GM18867 (cell line): ENCODE measurements around the gene CYP17A1.
"Not testable (repeated sequence)": the region's sequence is repeated elsewhere in the genome, so short reads cannot be mapped to it uniquely, and the experiment has no call there.

Experiments used
- ATAC-seq: cut with Tn5 transposase; IDR thresholded peaks from one replicate; pipeline ENCODE4 v1.9.1; 2021; ENCODE audit warnings: mild to moderate bottlenecking, moderate library complexity; ENCODE audit not compliant: unreplicated experiment

CYP17A1 gene

DNA sequence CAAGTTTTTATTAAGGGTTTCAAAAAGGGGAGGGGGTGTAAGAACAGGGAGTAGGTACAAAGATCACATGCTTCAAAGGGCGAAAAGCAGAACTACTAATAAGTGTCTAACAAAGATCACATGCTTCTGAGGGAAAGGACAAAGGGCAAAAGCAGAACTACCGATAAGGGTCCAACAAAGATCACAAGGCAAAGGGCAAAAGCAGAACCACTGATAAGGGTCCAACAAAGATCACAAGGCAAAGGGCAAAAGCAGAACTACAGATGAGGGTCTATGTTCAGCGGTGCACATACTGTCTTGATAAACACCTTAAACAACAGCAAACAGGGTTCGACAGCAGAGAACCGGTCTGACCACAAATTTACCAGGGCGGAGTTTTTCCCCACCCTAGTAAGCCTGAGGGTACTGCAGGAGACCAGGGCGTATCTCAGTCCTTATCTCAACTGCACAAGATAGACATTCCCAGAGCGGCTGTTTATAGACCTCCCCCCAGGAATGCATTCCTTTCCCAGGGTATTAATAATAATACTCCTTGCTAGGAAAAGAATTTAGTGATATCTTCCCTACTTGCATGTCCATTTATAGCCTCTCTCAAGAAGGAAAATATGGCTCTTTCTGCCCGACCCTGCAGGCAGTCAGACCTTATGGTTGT lies 1.2 kb upstream of the CYP17A1 start:
- not testable (repeated sequence) for ATAC-seq

DNA sequence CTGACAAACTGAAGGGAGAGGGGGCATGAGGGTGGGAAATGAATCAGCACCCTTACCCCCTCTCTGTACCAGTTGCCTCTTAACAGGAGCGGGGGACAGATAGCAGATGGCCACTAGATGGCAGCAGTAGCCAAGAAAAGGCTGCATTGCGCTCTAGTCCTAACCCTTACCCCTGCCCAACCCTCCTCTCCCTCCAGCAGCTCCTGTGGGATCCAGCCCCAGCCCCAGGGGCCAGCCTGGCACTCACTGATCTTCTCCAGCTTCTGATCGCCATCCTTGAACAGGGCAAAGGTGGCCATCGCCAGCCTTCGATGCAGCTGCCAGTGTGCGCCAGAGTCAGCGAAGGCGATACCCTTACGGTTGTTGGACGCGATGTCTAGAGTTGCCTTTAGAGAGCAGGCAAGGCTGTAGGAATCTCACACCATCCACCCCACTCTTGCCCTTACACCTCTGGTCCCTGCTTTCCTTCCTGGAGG lies 2.2 kb downstream of the CYP17A1 start:
- no peak for ATAC-seq

DNA sequence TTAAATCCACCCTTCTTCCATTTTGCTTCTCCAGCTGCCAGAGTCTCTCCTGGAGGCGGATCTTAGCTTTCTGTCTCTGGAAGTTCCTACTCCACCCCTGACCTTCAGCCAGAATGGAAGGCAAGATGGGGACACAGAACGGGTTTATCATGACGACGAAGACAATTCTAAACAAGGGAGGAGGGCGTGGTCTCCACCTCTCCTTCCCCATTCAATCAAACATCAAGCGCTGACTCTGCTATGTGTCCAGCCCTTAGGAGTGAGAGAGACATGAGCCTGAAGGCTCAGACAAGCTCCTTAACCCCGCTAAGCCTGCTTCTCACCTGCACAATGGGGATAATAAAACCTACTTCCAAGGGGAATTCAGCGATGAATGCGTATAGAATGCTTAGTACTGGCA lies 3.1 kb downstream of the CYP17A1 start:
- ATAC-seq: no peak

DNA sequence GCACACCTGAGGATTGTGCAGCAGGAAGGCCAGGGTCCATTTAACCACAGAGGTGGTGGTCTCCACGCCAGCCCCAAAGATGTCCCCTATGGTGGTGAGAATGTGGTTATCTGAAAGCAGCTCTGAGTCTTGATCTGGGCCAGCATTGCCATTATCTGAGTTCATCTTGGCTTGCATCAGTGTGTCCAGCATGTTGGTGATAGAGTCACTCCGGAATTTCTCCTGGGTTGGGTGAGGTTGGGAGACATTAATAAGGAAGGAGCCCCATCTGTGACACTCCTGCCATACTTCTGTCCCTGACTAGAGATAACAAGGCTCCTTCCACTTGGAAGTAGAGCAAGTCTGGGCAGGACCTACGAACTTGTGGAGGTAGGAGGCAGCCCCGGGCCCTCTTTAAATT lies 4.2 kb downstream of the CYP17A1 start:
- ATAC-seq: no peak

DNA sequence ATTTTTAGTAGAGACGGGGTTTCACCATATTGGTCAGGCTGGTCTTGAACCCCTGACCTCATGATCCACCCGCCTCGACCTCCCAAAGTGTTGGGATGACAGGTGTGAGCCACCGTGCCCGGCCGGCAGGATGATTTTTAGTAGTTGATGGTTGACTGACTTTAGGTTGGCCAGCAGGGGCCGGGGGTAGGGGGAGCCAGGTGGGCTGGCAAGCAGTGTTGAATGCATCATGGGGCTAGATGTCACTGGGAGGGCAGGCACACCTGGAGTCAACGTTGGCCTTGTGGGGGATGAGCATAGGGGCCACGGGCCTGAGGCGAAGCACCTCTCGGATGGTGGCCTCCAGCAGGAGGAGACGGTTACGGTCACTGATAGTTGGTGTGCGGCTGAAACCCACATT lies 5.0 kb downstream of the CYP17A1 start:
- ATAC-seq: no peak

DNA sequence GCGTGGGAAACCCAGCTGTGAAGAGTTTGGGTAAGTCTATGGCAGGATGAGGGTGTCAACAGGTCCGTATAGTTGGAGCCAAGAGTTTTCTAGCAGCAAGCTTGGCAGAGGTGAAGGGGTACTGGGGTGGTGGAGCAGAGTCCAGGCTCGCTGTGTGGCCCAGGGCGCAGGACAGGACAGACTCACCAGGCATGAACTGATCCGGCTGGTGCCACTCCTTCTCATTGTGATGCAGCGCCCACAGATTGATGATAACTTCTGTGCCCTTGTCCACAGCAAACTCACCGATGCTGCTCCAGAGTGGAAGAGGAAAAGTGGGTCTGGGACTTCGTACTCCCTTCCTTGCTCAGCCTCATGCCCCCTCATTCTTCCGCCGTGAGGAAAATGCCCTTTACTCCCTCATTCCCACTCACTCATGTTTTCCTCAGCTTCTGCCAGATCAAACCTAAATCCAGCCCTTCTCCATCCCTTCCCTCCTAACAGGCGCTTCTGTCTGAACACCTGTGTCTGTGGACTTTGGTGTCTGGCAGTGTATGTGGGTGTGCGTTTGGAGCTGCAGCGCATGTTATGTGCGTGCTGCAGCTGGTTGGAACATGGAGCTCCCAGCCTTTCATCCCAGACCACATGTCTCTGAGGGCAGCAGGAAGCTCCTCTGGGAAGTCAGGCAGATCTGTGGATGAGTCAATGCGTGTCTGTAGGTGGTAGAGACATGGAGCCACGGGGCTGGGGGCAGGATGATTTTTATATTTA lies 5.7 kb downstream of the CYP17A1 start:
- ATAC-seq: no peak

DNA sequence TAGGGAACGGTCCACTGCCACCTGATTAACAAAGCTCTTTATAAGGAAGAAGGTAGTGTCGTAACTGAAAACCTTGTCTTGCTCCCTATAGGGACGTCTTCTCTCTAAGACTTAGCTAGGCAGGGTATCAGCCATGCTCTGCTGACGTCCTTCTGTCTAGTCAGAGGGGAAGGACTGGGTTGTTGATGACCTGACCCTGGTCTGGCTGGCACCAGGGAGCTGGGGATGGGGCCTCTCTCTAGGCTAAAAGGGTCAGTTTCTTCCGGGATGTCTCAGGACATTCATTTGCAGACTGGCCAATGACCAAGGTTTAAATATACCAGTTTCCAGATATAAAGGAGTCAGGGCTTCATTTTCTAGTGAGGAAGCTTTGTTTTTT lies 9.6 kb downstream of the CYP17A1 start:
- ATAC-seq: no peak

DNA sequence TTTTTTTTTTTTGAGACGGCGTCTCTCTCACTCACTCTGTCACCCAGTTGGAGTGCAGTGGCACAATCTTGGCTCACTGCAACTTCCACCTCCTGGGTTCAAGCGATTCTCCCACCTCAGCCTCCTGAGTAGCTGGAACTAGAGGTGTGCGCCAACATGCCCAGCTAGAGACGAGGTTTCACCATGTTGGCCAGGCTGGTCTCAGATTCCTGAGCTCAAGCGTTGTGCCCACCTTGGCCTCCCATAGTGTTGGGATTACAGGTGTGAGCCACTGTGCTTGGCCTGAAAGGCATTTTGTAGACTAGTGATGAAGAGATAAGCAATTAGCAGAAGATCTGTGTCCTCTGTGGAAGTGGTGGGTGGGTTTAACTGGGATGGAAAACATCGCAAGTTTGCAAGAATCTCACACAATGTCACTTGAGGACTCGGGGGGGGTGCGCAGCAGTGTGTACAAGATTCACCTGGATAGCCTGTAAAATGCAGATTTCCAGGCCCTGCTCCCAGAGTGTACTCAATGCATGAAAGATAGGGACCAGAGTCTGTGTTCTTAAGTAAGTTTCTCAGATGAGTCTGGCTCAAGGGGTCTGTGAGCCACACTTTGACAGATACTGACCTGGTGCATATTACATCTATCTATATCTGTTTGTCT lies 10.9 kb downstream of the CYP17A1 start:
- no peak for ATAC-seq

DNA sequence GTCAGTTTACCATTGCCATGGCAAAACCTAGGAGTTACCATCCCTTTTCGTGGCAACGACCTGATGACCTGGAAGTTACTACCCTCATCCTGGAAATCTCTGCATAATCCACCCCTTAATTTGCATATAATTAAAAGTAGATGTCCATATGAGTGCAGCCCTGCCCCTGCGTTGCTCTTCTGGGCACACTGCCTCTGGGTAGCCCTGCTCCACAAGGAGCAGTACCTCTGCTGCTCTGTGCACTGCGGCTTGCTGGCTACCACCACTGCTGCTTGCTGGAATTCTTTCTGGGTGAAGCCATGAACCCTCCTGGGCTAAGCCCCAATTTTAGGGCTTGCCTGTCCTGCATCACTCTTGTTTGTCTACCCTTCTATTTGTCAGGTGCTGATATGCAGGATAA lies 12.5 kb downstream of the CYP17A1 start:
- ATAC-seq: no peak

DNA sequence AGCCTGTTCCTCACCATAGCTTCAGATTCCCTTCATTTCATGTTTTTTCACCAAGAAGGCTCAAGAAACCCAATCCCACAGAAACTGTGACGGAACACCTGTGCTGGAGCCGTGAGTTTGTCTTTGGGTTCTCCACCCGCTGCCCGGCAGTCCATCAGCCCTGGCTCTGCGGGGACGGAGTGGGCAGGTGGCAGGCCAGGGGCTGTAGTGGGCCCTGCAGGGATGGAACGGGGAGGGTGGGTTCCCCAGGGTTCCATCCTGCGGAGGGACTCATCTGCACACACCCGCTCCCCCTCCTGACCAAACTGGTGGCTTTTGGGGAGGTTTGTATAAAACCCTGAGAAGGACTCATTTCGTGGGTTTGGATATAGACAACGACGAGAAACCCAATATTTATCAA lies 15.0 kb downstream of the CYP17A1 start:
- ATAC-seq: no peak

DNA sequence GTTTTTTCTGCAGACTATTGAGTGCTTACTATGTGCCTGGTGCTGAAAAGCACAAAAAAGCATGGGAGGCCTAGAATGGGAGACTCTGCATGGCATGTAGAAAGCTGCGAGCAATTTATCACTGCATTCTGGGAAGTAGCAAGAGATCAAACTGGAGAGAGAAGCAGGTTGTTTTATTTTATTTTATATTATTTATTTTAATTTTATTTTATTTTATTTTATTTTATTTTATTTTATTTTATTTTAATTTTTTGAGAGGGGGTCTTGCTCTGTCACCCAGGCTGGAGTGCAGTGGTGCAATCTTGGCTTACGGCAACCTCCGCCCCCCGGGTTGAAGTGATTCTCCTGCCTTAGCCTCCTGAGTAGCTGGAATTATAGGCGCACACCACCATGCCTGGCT lies 17.2 kb downstream of the CYP17A1 start:
- not testable (repeated sequence) for ATAC-seq

DNA sequence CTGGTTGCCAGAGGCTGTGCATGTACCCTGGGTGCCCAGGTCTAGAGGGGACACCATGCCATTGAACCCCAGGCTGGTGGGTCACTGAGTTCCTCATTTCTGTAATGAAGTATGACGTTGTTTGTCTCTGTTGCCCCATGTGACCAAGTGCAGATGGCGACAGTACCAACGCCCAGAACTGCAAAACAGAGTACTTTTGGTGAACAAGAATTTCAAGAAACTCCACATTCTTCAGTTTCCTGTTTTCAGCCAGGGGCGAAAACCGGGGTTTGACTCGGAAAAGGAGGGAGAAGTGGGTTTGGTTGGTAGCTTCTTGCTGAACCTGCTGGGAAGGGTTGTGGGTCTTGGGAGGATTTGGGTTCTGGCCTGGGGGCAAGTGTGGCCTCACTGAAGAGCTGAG lies 18.2 kb downstream of the CYP17A1 start:
- no peak for ATAC-seq

DNA sequence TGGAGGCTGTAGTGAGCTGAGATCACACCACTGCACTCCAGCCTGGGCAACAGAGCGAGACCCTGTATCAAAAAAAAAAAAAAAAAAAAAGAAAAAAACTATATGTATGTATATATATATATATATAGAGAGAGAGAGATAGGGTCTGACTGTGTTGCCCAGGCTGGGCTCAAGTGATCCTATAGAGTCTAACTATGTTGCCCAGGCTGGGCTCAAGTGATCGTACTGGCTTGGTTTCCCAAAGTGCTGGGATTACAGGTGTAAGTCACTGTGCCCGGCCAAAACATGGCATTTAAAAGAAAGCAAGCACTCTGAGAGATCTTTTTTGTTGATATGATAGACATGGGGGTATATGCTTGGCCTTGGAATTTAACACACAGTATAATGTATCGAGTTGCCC lies 20.0 kb downstream of the CYP17A1 start:
- ATAC-seq: no peak

DNA sequence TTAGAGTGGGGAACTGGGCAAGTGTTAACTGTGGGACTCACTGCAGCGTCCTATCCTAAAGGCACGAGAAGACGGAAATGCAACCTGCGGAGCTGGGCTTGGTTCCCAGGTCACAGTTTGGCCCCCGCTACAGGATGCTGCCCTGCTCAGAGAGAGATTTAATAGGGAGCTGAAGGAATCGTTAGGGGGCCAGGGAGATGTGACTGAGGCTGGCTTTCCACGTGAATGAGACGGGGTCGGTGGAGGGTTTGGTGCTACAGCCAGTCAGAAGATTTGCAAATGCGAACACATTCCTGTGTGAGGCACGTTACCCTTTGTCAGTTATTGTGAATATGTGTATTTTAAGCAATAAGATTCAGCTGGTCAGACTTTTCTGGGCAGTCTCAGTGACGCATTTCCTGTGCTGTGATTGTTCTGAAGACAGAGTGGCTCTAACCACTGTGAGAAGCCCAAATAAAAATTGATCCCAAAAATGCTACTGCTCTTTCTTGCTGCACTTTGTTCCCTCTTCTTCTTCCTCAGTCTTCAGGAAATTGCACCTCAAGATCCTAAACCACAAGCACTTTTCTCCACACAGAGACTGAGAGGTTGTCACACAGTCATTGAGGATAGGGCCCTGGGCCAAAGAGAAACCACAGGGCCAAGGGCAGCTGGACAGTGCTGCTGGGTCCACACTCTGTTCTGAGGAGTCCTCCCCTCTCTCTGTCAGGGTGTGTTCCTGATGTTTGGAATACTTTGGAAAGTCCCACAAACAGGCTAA lies 21.2 kb downstream of the CYP17A1 start:
- no peak for ATAC-seq

DNA sequence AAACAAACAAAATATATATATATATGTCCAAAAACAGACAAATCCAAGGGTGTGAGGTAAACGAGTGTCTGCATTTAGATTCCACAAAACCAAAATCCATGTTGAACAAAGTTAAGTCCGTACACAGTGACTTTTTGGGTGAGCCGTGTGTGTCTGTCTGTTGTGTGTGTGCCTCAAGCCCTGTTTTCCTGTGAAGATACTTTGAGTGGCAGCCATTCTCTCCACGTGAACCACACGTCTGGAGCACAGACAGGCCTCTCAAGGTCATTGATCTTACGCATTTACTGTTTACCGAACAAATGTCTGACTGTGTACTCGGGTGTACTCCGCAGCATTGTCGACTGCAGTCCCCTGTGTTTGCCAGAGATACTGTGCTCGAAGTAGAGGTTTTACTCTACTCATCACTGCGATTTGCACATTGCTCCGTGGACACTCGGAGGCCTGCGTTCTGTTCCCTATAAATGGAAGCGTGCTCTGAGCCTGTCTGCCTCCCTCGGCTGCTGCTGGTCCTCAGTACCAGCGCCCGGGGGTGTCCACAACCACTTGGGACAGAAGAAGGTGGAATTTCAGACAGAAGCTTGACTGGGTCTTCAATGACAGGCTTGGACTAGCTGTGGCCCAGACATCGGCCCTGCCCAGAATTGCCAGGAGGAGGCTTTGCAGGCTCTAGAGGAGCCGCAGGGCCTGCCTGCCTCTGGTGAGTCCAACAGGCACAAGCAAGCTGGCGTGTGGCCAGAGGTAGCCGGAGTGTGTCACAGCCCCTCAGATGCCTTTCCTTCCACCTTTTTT lies 22.1 kb downstream of the CYP17A1 start:
- no peak for ATAC-seq

DNA sequence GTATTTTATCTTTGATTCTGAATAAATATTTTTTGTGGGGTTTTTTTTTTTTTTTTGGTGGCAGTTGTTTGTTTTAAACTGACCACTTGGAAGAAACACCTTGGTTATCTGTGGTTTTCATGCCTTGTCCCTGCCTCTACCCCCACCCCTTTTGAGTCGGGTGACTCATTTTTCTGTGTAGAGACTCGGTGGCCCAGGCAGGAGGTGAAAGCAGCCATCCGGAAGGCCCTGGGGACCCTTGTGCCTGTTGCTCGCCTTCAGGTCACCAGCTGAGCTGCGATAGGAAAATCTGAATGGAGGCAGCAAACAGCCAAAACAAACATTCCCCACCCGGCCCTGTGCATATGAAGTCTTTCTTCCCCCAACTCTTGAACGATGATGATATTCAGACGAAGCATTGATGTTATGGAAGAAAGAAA lies 22.8 kb downstream of the CYP17A1 start:
- no peak for ATAC-seq

DNA sequence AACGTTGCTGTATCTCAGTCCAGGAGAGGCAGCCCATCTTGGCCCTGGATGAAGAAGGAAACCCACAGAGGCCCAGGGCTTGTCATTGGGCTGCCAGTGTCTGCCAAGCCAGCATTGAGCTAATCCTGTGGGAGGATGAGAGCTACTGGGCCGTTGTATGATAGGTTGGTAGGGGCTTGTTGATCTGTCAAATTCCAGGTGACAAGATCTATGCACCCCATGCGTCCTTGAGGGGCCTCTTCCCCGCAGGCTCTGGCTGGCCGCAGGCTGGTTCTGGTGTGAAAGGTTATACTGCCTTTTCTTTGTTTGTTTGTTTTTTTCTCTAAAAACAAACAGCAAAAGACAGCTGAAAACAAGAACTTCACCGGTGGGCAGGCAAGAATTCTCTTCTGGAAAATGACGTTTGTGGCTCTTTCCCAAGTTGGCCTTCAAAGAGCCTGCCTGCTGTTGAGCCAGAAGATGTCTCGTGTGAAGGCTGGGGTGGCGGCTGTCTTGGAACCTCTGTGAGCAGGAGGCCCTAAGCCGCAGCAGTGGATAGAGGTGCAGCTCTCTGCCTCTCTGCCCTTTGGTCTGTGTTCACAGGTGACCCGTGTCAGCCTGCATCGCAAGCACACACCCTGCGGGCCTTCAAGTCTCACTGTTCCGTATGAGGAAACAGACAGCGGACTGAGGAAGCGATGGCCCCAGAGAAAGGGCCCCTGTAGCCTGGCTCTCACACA lies 23.3 kb downstream of the CYP17A1 start:
- no peak for ATAC-seq

DNA sequence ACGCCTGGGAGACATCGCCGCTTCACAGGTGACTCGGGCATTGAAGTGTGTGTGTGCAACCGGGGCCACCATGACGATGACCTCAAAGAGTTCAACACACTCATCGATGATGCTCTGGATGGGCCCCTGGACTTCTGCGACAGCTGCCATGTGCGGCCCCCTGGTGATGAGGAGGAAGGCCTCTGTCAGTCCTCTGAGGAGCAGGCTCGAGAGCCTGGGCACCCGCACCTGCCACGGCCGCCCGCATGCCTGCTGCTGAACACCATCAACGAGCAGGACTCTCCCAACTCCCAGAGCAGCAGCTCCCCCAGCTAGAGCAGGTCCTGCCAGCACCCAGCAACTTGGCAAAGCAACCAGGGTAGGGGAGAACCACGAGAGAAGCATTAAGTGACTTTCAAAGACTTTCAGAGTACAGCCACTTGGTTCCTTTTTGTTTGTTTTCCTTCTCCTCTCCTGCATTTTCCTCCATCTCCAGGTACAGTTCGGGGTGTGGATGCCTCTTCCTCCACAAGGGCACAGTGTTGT lies 24.1 kb downstream of the CYP17A1 start:
- ATAC-seq: no peak

DNA sequence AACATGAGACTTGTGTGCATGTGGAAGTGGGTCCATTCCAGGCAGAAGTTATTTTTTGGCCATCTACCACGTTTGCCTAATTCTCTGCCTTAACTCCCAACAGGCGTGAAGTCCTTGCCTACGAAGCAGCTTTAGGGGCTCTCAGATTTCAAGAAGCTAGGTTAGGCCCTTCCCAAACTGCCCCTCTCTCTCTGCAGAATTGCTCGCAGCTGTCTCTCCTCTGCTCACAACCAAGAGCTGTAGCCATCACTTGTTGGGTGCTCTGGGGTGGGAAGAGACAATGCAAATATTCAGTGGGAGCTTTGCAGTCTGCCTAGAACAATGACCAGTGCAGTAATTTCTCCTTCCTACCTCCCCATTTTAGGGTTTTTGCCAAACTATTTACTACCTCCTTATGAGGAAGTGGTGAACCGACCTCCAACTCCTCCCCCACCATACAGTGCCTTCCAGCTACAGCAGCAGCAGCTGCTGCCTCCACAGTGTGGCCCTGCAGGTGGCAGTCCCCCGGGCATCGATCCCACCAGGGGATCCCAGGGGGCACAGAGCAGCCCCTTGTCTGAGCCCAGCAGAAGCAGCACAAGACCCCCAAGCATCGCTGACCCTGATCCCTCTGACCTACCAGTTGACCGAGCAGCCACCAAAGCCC lies 24.9 kb downstream of the CYP17A1 start:
- no peak for ATAC-seq
